AG04449 (cell line): ENCODE data around the gene IPP.

Experiments used
- CTCF ChIA-PET: fragments of 350-600 bp; formaldehyde crosslinking; extraction: SDS; loops from one replicate; lab custom pipeline; 2021; ENCODE audit warnings: antibody characterized with exemption; lab: Yijun Ruan, JAX
- POLR2A ChIA-PET: fragments of 400-600, 350-600 bp; formaldehyde crosslinking; extraction: SDS; loops from one replicate; lab custom pipeline; 2020; ENCODE audit warnings: antibody characterized with exemption, inconsistent platforms; lab: Yijun Ruan, JAX
- DNase-seq: peaks from one replicate; pipeline ENCODE4 v3.0.0-alpha.2; 2010; ENCODE audit warnings: low read depth, low spot score
- H3K4me3 ChIP-seq: 2 replicates; pipeline ENCODE4 v1.5.1; 2011; ENCODE audit warnings: low read depth, mild to moderate bottlenecking, control low read depth, low read length
- TF ChIP-seq, protein P1 (sequence below): IDR thresholded peaks from one replicate; pipeline ENCODE4 v1.5.1; 2011; ENCODE audit warnings: mild to moderate bottlenecking, moderate library complexity, low read length, control low read depth, inconsistent platforms; ENCODE audit not compliant: insufficient read depth; ENCODE audit errors: missing control alignments

IPP gene

DNA sequence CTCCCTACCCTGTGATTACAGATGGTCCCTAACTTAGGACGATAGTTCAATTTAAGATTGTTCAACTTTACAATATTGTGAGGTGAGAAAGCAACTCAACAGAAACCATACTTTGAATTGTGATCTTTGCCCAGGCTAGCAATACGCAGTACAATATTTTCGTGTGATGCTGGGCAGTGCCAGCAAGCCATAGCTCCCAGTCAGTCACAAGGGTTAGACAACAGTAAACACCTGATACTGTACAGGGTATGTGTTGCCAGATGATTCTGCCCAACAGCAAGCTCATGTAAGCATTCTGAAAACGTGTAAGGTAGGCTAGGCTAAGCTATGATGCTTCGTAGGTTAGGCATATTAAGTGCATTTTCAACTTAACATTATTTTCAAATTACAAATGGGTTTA, 76.0 kb downstream of the IPP start:
- DNase-seq, result no peak
- POLR2A ChIA-PET, result no interaction called here
- H3K4me3 ChIP-seq, result no peak overlapping the region
- TF ChIP-seq, protein P1, sequence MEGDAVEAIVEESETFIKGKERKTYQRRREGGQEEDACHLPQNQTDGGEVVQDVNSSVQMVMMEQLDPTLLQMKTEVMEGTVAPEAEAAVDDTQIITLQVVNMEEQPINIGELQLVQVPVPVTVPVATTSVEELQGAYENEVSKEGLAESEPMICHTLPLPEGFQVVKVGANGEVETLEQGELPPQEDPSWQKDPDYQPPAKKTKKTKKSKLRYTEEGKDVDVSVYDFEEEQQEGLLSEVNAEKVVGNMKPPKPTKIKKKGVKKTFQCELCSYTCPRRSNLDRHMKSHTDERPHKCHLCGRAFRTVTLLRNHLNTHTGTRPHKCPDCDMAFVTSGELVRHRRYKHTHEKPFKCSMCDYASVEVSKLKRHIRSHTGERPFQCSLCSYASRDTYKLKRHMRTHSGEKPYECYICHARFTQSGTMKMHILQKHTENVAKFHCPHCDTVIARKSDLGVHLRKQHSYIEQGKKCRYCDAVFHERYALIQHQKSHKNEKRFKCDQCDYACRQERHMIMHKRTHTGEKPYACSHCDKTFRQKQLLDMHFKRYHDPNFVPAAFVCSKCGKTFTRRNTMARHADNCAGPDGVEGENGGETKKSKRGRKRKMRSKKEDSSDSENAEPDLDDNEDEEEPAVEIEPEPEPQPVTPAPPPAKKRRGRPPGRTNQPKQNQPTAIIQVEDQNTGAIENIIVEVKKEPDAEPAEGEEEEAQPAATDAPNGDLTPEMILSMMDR, result no peak
- CTCF ChIA-PET, result interaction anchor here (1.0 kb wide), 1 partner anchor 30 kb away, joined by 3 read pairs; no protein-coding TSS in a partner anchor

DNA sequence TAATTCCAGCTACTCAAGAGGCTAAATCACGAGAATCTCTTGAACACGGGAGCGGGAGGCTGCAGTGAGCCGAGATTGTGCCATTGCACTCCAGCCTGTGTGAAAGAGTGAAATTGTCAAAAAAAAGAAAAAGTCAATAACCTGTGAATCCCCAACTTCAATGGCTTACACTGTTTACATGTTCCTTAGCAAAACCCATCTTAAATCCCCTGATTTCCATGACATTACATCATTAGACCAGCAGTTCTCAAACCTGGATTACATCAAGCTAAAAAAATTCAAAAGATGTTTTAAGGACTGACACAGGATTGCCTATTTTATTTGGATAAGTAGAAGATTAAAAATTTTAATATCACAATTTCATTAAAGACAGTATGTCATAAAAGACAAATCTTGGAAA, 76.5 kb downstream of the IPP start:
- H3K4me3 ChIP-seq, result no peak overlapping the region
- TF ChIP-seq, protein P1, result no peak
- no peak for DNase-seq
- ChIA-PET POLR2A (no interaction called here), CTCF (interaction anchor here (1.0 to 1.7 kb wide), 3 partner anchors 18 to 207 kb away, joined by 3 to 5 read pairs (median 3); no protein-coding TSS in a partner anchor)

DNA sequence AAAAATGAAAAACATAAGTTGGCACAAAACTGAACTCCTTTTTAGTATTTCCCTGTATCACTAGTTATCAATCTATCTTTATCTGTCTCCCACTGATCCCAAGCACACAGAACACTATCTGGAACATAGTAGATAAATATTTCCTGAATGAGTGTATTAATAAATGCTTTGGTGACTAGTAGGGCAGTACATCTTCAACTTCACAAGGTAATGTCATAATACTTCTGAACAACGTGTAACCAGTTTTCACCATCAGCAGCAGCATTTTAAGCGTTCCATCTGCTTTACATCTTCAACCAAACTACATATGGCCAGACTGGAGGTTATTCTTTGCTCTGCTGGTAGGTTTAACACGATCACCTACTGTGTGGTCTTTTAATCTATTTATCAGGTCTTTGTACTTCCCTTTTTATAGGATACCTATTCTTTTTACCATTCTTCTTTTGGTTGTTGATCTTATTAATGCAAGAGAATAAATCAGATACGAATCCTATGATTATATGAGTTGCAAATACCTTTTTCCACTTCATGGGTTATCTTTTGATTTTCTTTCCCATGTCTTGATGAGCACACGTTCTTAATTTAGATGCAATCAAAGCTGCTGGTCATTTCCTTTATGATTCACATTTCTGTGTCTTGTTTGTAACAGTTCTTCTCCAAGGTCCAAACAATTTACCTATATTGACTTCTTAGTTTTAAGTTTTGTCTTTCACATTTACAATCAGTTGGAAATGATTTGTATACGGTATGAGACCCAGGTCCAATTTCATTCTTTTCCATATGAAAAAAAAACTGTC, 80.4 kb downstream of the IPP start:
- CTCF ChIA-PET, result interaction anchor here (0.8 to 1.0 kb wide), 2 partner anchors 15 to 21 kb away, joined by 3 to 4 read pairs; no protein-coding TSS in a partner anchor
- POLR2A ChIA-PET, result no interaction called here
- TF ChIP-seq, protein P1, result no peak
- H3K4me3 ChIP-seq, result no peak overlapping the region
- peak; percentile 23 for DNase-seq

DNA sequence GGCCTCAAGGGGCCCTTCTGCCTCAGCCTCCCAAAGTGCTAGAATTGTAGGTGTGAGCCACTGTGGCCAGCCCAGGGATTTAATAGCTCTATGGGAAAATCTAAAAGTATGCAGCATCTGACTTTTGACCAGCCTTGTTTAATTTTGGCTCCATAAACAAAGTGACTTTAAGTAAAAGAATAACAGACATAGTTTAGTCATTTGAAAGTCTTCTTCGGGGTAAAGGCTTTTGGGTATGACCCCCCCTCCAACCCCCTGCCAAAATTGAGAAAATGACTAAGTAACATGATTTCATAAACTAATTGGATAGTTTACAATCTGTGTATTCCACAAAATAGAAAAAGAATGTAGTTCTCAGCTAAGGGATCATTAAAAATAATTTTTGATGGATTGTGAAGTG, 81.1 kb downstream of the IPP start:
- DNase-seq, result peak; percentile 4
- TF ChIP-seq, protein P1, result no peak
- CTCF ChIA-PET, result no interaction called here
- no peak overlapping the region for H3K4me3 ChIP-seq
- POLR2A ChIA-PET, result no interaction called here

DNA sequence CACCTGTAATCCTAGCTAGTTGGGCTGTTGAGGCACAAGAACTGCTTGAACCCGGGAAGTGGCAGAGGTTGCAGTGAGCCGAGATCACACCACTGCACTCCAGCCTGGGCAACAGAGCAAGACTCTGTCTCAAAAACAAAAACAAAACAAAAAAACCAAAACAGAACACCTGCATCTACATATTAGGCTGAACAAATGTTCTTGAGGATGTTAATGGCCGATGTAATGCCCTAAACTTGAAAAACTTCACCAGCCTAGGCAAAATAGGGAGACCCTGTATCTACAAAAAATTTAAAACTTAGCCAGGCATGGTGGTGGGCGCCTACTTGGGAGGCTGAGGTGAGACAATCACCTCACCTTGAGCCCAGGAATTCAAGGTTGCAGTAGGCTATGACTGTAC, 81.9 kb downstream of the IPP start:
- POLR2A ChIA-PET, result no interaction called here
- DNase-seq, result no peak
- CTCF ChIA-PET, result no interaction called here
- no peak overlapping the region for H3K4me3 ChIP-seq
- TF ChIP-seq, protein P1, result no peak

DNA sequence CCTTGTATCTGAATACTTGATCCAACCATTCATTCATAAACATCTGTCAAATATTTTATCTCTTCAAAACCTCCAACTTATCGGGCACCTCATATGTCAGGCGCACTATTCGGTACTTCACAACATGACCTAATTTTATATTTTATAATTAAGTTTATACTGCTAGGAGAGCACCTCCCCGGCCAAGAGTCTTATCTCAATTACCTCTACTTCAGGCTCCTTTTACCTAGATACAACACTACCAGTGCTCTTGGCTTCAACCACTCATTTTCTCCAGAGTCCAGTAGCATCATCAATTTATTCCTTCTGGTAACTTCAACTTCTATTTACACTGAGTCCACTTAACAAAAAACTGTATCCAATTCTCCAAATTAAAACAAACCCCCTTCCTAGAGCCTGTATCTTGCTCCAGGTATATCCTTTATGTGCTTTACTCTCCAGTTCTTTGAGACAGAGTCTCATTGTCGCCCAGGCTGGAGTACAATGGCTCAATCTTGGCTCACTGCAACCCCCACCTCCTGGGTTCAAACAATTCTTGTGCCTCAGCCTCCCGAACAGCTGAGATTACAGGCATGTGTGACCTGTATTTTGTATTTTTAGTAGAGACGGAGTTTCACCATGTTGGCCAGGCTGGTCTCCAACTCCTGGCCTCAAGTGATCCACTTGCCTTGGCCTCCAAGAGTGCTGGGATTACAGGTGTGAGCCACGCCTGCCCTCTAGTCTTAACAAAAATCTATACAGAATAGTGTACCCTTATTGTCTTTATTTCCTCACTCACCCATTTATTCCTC, 82.9 kb downstream of the IPP start:
- ChIA-PET CTCF (no interaction called here), POLR2A (no interaction called here)
- TF ChIP-seq, protein P1, result no peak
- DNase-seq, result no peak
- no peak overlapping the region for H3K4me3 ChIP-seq
